ENCODE results near the gene ACTR1A.

GRCh38 chr10:102501201-102502028, 1.1 kb downstream of the ACTR1A start:
- TF ChIP-seq CTCF (IDR thresholded peaks at IDR 0.05) (no peak), POLR2A (IDR thresholded peaks at IDR 0.05) (peak in 1 of 2 donors; percentile 57)

Measured in adrenal gland (tissue), 5 donors.